GM04503 (cell line): ENCODE data around the gene IGF2BP1.
A peak's percentile ranks its signal among the peaks of the same experiment; 100 is the strongest.

ENCODE experiments used
- DNase-seq: peaks from one replicate; pipeline ENCODE4 v3.0.0-alpha.2; 2012; ENCODE audit warnings: low read depth

Gene IGF2BP1

GRCh38 chr17:48997103-48997826 is at the start of gene IGF2BP1:
IGF2BP1 (plus strand) TSS chr17:48997385; CDS start chr17:48997746, 361 bp downstream.
- DNase-seq, result no peak

GRCh38 chr17:48951572-48951971 is 45.6 kb upstream of the IGF2BP1 start:
- DNase-seq, result no peak

GRCh38 chr17:48952904-48953303 is 44.3 kb upstream of the IGF2BP1 start:
- DNase-seq, result no peak

- DNase-seq, result no peak
Observed at GRCh38 chr17:48954300-48954755, 42.9 kb upstream of the IGF2BP1 start.

GRCh38 chr17:48960834-48961515 is 36.2 kb upstream of the IGF2BP1 start:
- DNase-seq, result no peak

GRCh38 chr17:48961516-48962233 is 35.5 kb upstream of the IGF2BP1 start:
- DNase-seq, result peak; percentile 17

- DNase-seq, result no peak
Observed at GRCh38 chr17:48970224-48970623, 27.0 kb upstream of the IGF2BP1 start.

- no peak for DNase-seq
Observed at GRCh38 chr17:48970865-48971687, 26.1 kb upstream of the IGF2BP1 start.

GRCh38 chr17:48972749-48973097 is 24.5 kb upstream of the IGF2BP1 start:
- DNase-seq, result no peak

- no peak for DNase-seq
Observed at GRCh38 chr17:48973806-48974205, 23.4 kb upstream of the IGF2BP1 start.

- no peak for DNase-seq
Observed at GRCh38 chr17:48981927-48982539, 15.2 kb upstream of the IGF2BP1 start.

GRCh38 chr17:48985436-48986245 is 11.5 kb upstream of the IGF2BP1 start:
- DNase-seq, result no peak

- DNase-seq, result no peak
Observed at GRCh38 chr17:48989100-48989499, 8.1 kb upstream of the IGF2BP1 start.

GRCh38 chr17:48990882-48991357 is 6.3 kb upstream of the IGF2BP1 start:
- DNase-seq, result no peak

- DNase-seq, result no peak
Observed at GRCh38 chr17:48992444-48992843, 4.7 kb upstream of the IGF2BP1 start.

- DNase-seq, result no peak
Observed at GRCh38 chr17:48993305-48993704, 3.9 kb upstream of the IGF2BP1 start.

- no peak for DNase-seq
Observed at GRCh38 chr17:48993951-48994350, 3.2 kb upstream of the IGF2BP1 start.

GRCh38 chr17:48994549-48995303 is 2.5 kb upstream of the IGF2BP1 start:
- DNase-seq, result no peak

- no peak for DNase-seq
Observed at GRCh38 chr17:48995304-48995973, 1.7 kb upstream of the IGF2BP1 start.
